Epithelial cell of proximal tubule (primary cell): ENCODE measurements around the gene ARRDC1. TPM values are rescaled to one million over a fixed set of nuclear protein-coding genes. Genes with fewer than 3 reads are reported as not detected.
"Not testable (repeated sequence)": the region's sequence is repeated elsewhere in the genome, so short reads cannot be mapped to it uniquely, and the experiment has no call there.

ENCODE experiments used
- DNase-seq: peaks from one replicate; pipeline ENCODE4 v3.0.0-alpha.2; 2011; ENCODE audit warnings: low read depth
- H3K4me3 ChIP-seq: 2 replicates; pipeline ENCODE4 v1.5.1; 2011; ENCODE audit warnings: low read depth, mild to moderate bottlenecking, low read length
- CTCF ChIP-seq: conservative IDR thresholded peaks from 2 replicates; pipeline ENCODE4 v1.5.1; 2012; ENCODE audit warnings: low read depth, mild to moderate bottlenecking, low read length
- total RNA-seq: library from RNA; depleted of rRNA; stranded (reverse); fragments of >200 nt; gene quantifications from 2 replicates; pipeline ENCODE4 v1.2.3, GENCODE V29; 2015

Gene ARRDC1
- 47.6 and 74.8 TPM in 2 replicates for total RNA-seq

GRCh38 chr9:137605121-137606004, at the start of gene ARRDC1:
Gene ARRDC1, plus strand, starts transcription at chr9:137605686. Its CDS starts 32 bp downstream, at chr9:137605718.
- no peak for TF ChIP-seq CTCF
- H3K4me3 ChIP-seq, result peak within 1 kb of the TSS; percentile 78

GRCh38 chr9:137556069-137556838, 49.2 kb upstream of the ARRDC1 start:
- TF ChIP-seq CTCF, result no peak
- no peak overlapping the region for H3K4me3 ChIP-seq
- DNase-seq, result no peak

More at GRCh38 chr9:137605121-137606004, at the start of gene ARRDC1:
- no peak for DNase-seq

- DNase-seq, result no peak
- H3K4me3 ChIP-seq, result no peak overlapping the region
- no peak for TF ChIP-seq CTCF
Measured at GRCh38 chr9:137558127-137558526, 47.4 kb upstream of the ARRDC1 start.

GRCh38 chr9:137564134-137564533, 41.4 kb upstream of the ARRDC1 start:
- TF ChIP-seq CTCF, result no peak
- DNase-seq, result no peak
- no peak overlapping the region for H3K4me3 ChIP-seq

GRCh38 chr9:137564817-137565411, 40.6 kb upstream of the ARRDC1 start:
- no peak for TF ChIP-seq CTCF
- no peak overlapping the region for H3K4me3 ChIP-seq
- no peak for DNase-seq

- not testable (repeated sequence) for DNase-seq, H3K4me3 ChIP-seq
Measured at GRCh38 chr9:137568445-137568844, 37.0 kb upstream of the ARRDC1 start.

GRCh38 chr9:137569609-137570203, 35.8 kb upstream of the ARRDC1 start:
- no peak overlapping the region for H3K4me3 ChIP-seq
- TF ChIP-seq CTCF, result no peak
- DNase-seq, result no peak
